Measurements from ENCODE around the gene PVALB. TPM values are rescaled to one million over a fixed set of nuclear protein-coding genes. Genes with fewer than 3 reads are reported as not detected.

Gene PVALB
- total RNA-seq, 2 experiments from 2014 or later: not detected

GRCh38 chr22:36771356-36772063 lies 45.3 kb downstream of the PVALB start:
- no peaks in the 10 kb centered on the region for H3K36me3 ChIP-seq (ENCODE audit: insufficient read depth, low read length)
- CTCF ChIA-PET (ENCODE audit: unreplicated experiment): no interaction called here
- H3K9me2 ChIP-seq (ENCODE audit: insufficient read depth, low read length): no peaks in the 10 kb centered on the region
- no peaks in the 10 kb centered on the region for H3K79me2 ChIP-seq (ENCODE audit: insufficient read depth, low read depth, low read length)
- no peak overlapping the region for H3K27ac ChIP-seq (ENCODE audit: low read depth, low read length, poor library complexity, severe bottlenecking)
- H3K9me3 ChIP-seq (ENCODE audit: low read length): no peaks in the 10 kb centered on the region
- no peaks in the 10 kb centered on the region for H4K20me1 ChIP-seq (ENCODE audit: insufficient read depth, low read length)
- TF ChIP-seq CTCF (conservative IDR thresholded peaks at IDR 0.05; ENCODE audit: low read length) (no peak), EZH2phosphoT487 (IDR thresholded peaks at IDR 0.05; ENCODE audit: borderline replicate concordance, low read depth, low read length) (no peak)
- H3K4me3 ChIP-seq (ENCODE audit: low read depth, low read length, poor library complexity, severe bottlenecking): no peak overlapping the region
- DNase-seq (ENCODE audit: low spot score): no peak
- no peak overlapping the region for H2AFZ ChIP-seq (ENCODE audit: low read length)
- peaks cover 9% of the 10 kb centered on the region for H3K4me1 ChIP-seq (ENCODE audit: insufficient read depth, low read length, poor library complexity, severe bottlenecking)
- BruUV-seq (replicated peaks): no TSS peak
- intact Hi-C loops (cut with micrococcal nuclease; ENCODE audit: unreplicated experiment): no loop called here
- POLR2A ChIA-PET: no interaction called here
- no peak overlapping the region for H3K4me2 ChIP-seq (ENCODE audit: low read length)

- no peaks in the 10 kb centered on the region for H4K20me1 ChIP-seq (ENCODE audit: insufficient read depth, low read length)
- no peaks in the 10 kb centered on the region for H3K79me2 ChIP-seq (ENCODE audit: insufficient read depth, low read depth, low read length)
- no peaks in the 10 kb centered on the region for H3K9me2 ChIP-seq (ENCODE audit: insufficient read depth, low read length)
- no peaks in the 10 kb centered on the region for H3K9me3 ChIP-seq (ENCODE audit: low read length)
- no peak overlapping the region for H3K4me3 ChIP-seq (ENCODE audit: low read depth, low read length, poor library complexity, severe bottlenecking)
- DNase-seq (ENCODE audit: low spot score): no peak
- TF ChIP-seq CTCF (conservative IDR thresholded peaks at IDR 0.05; ENCODE audit: low read length): no peak
- no peak for TF ChIP-seq EZH2phosphoT487 (IDR thresholded peaks at IDR 0.05; ENCODE audit: borderline replicate concordance, low read depth, low read length)
- H3K4me1 ChIP-seq (ENCODE audit: insufficient read depth, low read length, poor library complexity, severe bottlenecking): peaks cover 7% of the 10 kb centered on the region
- H3K36me3 ChIP-seq (ENCODE audit: insufficient read depth, low read length): no peaks in the 10 kb centered on the region
- intact Hi-C loops (cut with micrococcal nuclease; ENCODE audit: unreplicated experiment): no loop called here
- H3K27ac ChIP-seq (ENCODE audit: low read depth, low read length, poor library complexity, severe bottlenecking): no peak overlapping the region
- POLR2A ChIA-PET: no interaction called here
- BruUV-seq (replicated peaks): no TSS peak
- no peak overlapping the region for H2AFZ ChIP-seq (ENCODE audit: low read length)
- H3K4me2 ChIP-seq (ENCODE audit: low read length): no peak overlapping the region
- CTCF ChIA-PET (ENCODE audit: unreplicated experiment): no interaction called here
These were observed 46.2 kb downstream of the PVALB start for GRCh38 chr22:36770513-36771231.

Measured in OCI-LY7 (cell line).